Trophoblast cell (in vitro differentiated cells and primary cell): ENCODE data around the gene AKAP12. TPM values are rescaled to one million over a fixed set of nuclear protein-coding genes. Genes with fewer than 3 reads are reported as not detected.
A peak's percentile ranks its signal among the peaks of the same experiment; 100 is the strongest.

Source experiments
- DNase-seq, 2 donors: peaks; one replicate each; pipeline ENCODE4 v3.0.0-alpha.2; 2016
- H2AFZ ChIP-seq: 2 replicates; pipeline ENCODE4 v1.6.1; 2013; ENCODE audit warnings: low read length, moderate library complexity, mild to moderate bottlenecking; ENCODE audit not compliant: insufficient read depth, poor library complexity
- H2AK5ac ChIP-seq: 2 replicates; pipeline ENCODE4 v1.6.1; 2013; ENCODE audit warnings: mild to moderate bottlenecking, low read length
- H2BK120ac ChIP-seq: 2 replicates; pipeline ENCODE4 v1.6.1; 2013; ENCODE audit warnings: low read length, mild to moderate bottlenecking, moderate library complexity; ENCODE audit not compliant: insufficient read depth, poor library complexity
- H2BK12ac ChIP-seq: 2 replicates; pipeline ENCODE4 v1.6.1; 2013; ENCODE audit warnings: mild to moderate bottlenecking, low read length, moderate library complexity
- H2BK5ac ChIP-seq: 2 replicates; pipeline ENCODE4 v1.6.1; 2013; ENCODE audit warnings: low read length, low read depth, moderate library complexity, mild to moderate bottlenecking; ENCODE audit not compliant: poor library complexity
- H3K14ac ChIP-seq: 2 replicates; pipeline ENCODE4 v1.6.1; 2013; ENCODE audit warnings: mild to moderate bottlenecking, low read length
- H3K18ac ChIP-seq: 2 replicates; pipeline ENCODE4 v1.6.1; 2013; ENCODE audit warnings: mild to moderate bottlenecking, low read length
- H3K23ac ChIP-seq: 2 replicates; pipeline ENCODE4 v1.6.1; 2013; ENCODE audit warnings: low read length
- H3K27ac ChIP-seq: 2 replicates; pipeline ENCODE4 v1.5.1; 2013; ENCODE audit warnings: low read depth, mild to moderate bottlenecking, inconsistent platforms, low read length, moderate library complexity
- H3K27me3 ChIP-seq: 2 replicates; pipeline ENCODE4 v1.6.1; 2013; ENCODE audit warnings: inconsistent platforms, mild to moderate bottlenecking, low read length, moderate library complexity; ENCODE audit not compliant: insufficient read depth
- H3K36me3 ChIP-seq, 2 experiments: 1 replicate in 1 of 2; 2 replicates in 1 of 2; pipeline ENCODE4 v1.6.1; 2013; ENCODE audit warnings: low read length in 2 of 2, mild to moderate bottlenecking in 2 of 2, moderate library complexity in 1 of 2; ENCODE audit not compliant: insufficient read depth in 2 of 2, control insufficient read depth in 1 of 2
- H3K4ac ChIP-seq: 2 replicates; pipeline ENCODE4 v1.6.1; 2013; ENCODE audit warnings: low read depth, mild to moderate bottlenecking, low read length, moderate library complexity
- H3K4me1 ChIP-seq, 2 experiments: 1 replicate in 1 of 2; 2 replicates in 1 of 2; pipeline ENCODE4 v1.6.1; 2013; ENCODE audit warnings: low read length in 2 of 2, mild to moderate bottlenecking in 2 of 2, moderate library complexity in 1 of 2; ENCODE audit not compliant: insufficient read depth in 2 of 2, control insufficient read depth in 1 of 2
- H3K4me2 ChIP-seq: 2 replicates; pipeline ENCODE4 v1.6.1; 2013; ENCODE audit warnings: inconsistent platforms, mild to moderate bottlenecking, low read length, moderate library complexity
- H3K4me3 ChIP-seq: 2 replicates; pipeline ENCODE4 v1.5.1; 2013; ENCODE audit warnings: mild to moderate bottlenecking, low read depth, low read length, inconsistent platforms
- H3K79me1 ChIP-seq: one replicate; pipeline ENCODE4 v1.6.1; 2013; ENCODE audit warnings: low read length
- H3K79me2 ChIP-seq: 2 replicates; pipeline ENCODE4 v1.6.1; 2013; ENCODE audit warnings: low read length, mild to moderate bottlenecking; ENCODE audit not compliant: control insufficient read depth, insufficient read depth, poor library complexity
- H3K9ac ChIP-seq: 2 replicates; pipeline ENCODE4 v1.6.1; 2013; ENCODE audit warnings: mild to moderate bottlenecking, low read length
- H3K9me3 ChIP-seq: 2 replicates; pipeline ENCODE4 v1.6.1; 2013; ENCODE audit warnings: low read depth, mild to moderate bottlenecking, control low read depth, inconsistent platforms, low read length; ENCODE audit not compliant: insufficient read depth
- H4K12ac ChIP-seq: 2 replicates; pipeline ENCODE4 v1.6.1; 2013; ENCODE audit warnings: low read depth, mild to moderate bottlenecking, low read length, moderate library complexity
- H4K8ac ChIP-seq: 2 replicates; pipeline ENCODE4 v1.6.1; 2013; ENCODE audit warnings: low read depth, mild to moderate bottlenecking, low read length, moderate library complexity
- H4K91ac ChIP-seq: one replicate; pipeline ENCODE4 v1.6.1; 2013; ENCODE audit warnings: low read depth, mild to moderate bottlenecking, low read length, moderate library complexity
- WGBS: extraction: QIAGEN DNeasy Blood & Tissue Kit; methylation state at CpG from one replicate; pipeline ENCODE4 v1.1.7; 2013; ENCODE audit warnings: missing lambda C conversion rate; ENCODE audit not compliant: insufficient read length, insufficient coverage; ENCODE audit errors: extremely low coverage; 5-methylcytosine and 5-hydroxymethylcytosine counted together
- polyA plus RNA-seq: library from polyadenylated mRNA; stranded (reverse); fragments of 200-250 nt; gene quantifications from 2 replicates; pipeline ENCODE4 v1.2.3, GENCODE V29; 2013

Gene AKAP12, protein sequence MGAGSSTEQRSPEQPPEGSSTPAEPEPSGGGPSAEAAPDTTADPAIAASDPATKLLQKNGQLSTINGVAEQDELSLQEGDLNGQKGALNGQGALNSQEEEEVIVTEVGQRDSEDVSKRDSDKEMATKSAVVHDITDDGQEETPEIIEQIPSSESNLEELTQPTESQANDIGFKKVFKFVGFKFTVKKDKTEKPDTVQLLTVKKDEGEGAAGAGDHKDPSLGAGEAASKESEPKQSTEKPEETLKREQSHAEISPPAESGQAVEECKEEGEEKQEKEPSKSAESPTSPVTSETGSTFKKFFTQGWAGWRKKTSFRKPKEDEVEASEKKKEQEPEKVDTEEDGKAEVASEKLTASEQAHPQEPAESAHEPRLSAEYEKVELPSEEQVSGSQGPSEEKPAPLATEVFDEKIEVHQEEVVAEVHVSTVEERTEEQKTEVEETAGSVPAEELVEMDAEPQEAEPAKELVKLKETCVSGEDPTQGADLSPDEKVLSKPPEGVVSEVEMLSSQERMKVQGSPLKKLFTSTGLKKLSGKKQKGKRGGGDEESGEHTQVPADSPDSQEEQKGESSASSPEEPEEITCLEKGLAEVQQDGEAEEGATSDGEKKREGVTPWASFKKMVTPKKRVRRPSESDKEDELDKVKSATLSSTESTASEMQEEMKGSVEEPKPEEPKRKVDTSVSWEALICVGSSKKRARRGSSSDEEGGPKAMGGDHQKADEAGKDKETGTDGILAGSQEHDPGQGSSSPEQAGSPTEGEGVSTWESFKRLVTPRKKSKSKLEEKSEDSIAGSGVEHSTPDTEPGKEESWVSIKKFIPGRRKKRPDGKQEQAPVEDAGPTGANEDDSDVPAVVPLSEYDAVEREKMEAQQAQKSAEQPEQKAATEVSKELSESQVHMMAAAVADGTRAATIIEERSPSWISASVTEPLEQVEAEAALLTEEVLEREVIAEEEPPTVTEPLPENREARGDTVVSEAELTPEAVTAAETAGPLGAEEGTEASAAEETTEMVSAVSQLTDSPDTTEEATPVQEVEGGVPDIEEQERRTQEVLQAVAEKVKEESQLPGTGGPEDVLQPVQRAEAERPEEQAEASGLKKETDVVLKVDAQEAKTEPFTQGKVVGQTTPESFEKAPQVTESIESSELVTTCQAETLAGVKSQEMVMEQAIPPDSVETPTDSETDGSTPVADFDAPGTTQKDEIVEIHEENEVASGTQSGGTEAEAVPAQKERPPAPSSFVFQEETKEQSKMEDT (N-terminal part only)
- 30.2 and 30.9 TPM in 2 replicates for polyA plus RNA-seq

GRCh38 chr6:151239603-151240035 is at the start of gene AKAP12:
AKAP12 (plus strand) TSS chr6:151239967; CDS start chr6:151240563, 596 bp downstream.
- H2AK5ac ChIP-seq, result peak within 1 kb of the TSS; percentile 14
- H3K27me3 ChIP-seq, result no peaks in the 10 kb centered on the region
- no CpG with 5 or more reads among the region's 23 CpGs for WGBS
- H2BK5ac ChIP-seq, result peak within 1 kb of the TSS; percentile 75
- peaks cover 3 to 7% of the 10 kb centered on the region in 2 experiments for H3K4me1 ChIP-seq
- H4K91ac ChIP-seq, result peak within 1 kb of the TSS; percentile 84
- H2BK12ac ChIP-seq, result peak within 1 kb of the TSS; percentile 59
- H3K4me2 ChIP-seq, result peak within 1 kb of the TSS; percentile 93
- peaks cover 11% of the 10 kb centered on the region for H3K79me1 ChIP-seq
- peak within 1 kb of the TSS; percentile 90 for H2BK120ac ChIP-seq
- peak within 1 kb of the TSS; percentile 59 for H3K27ac ChIP-seq
- DNase-seq, result no peak
- H3K4ac ChIP-seq, result peak within 1 kb of the TSS; percentile 67
- peak within 1 kb of the TSS; percentile 86 for H3K14ac ChIP-seq
- H3K79me2 ChIP-seq, result peaks cover 12% of the 10 kb centered on the region
- H3K18ac ChIP-seq, result peak within 1 kb of the TSS; percentile 75
- peak within 1 kb of the TSS; percentile 81 for H3K9ac ChIP-seq
- H2AFZ ChIP-seq, result peak within 1 kb of the TSS; percentile 91
- no peak within 1 kb of the TSS for H3K23ac ChIP-seq
- H3K9me3 ChIP-seq, result no peaks in the 10 kb centered on the region
- H3K4me3 ChIP-seq, result peak within 1 kb of the TSS; percentile 89
- H4K8ac ChIP-seq, result peak within 1 kb of the TSS; percentile 76
- H3K36me3 ChIP-seq, result no peaks in the 10 kb centered on the region
- peak within 1 kb of the TSS; percentile 16 for H4K12ac ChIP-seq

DNA sequence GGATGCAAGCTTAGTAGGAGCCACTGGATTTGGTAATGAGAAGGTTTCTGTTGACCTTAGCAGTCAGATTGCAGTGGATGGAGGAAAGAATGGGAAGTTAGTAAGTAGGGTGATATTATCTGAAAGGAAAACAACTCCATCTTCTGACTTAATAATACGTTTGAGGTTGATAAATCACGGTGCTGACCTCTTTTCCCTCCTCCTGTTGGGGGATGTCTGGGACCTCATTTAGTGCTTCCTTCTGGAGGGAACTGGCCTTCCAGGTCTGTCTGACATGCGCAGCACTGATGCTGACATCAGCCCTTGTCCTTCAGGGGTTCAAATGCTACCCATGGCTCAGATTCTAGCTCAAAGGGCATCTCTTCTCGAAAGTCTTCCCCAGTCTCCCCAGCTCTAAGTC is 48.2 kb upstream of the AKAP12 start:
- H2BK120ac ChIP-seq, result no peak overlapping the region
- H3K4me2 ChIP-seq, result no peak overlapping the region
- no peak overlapping the region for H3K23ac ChIP-seq
- no peak overlapping the region for H3K4me3 ChIP-seq
- no peak overlapping the region for H3K9ac ChIP-seq
- H3K79me2 ChIP-seq, result no peaks in the 10 kb centered on the region
- no peak overlapping the region for H2AK5ac ChIP-seq
- WGBS, result no CpG with 5 or more reads among the region's 4 CpGs
- H3K4me1 ChIP-seq, result peaks cover 0 to 3% of the 10 kb centered on the region in 2 experiments
- H3K18ac ChIP-seq, result no peak overlapping the region
- H3K79me1 ChIP-seq, result no peaks in the 10 kb centered on the region
- no peak overlapping the region for H2BK5ac ChIP-seq
- H4K91ac ChIP-seq, result no peak overlapping the region
- no peak overlapping the region for H2AFZ ChIP-seq
- DNase-seq, result no peak
- H4K12ac ChIP-seq, result no peak overlapping the region
- no peak overlapping the region for H3K4ac ChIP-seq
- H3K9me3 ChIP-seq, result no peaks in the 10 kb centered on the region
- no peak overlapping the region for H3K14ac ChIP-seq
- no peak overlapping the region for H2BK12ac ChIP-seq
- H3K27ac ChIP-seq, result no peak overlapping the region
- no peaks in the 10 kb centered on the region for H3K36me3 ChIP-seq
- no peaks in the 10 kb centered on the region for H3K27me3 ChIP-seq
- no peak overlapping the region for H4K8ac ChIP-seq

- H3K79me1 ChIP-seq, result no peaks in the 10 kb centered on the region
- no peak overlapping the region for H4K12ac ChIP-seq
- no peak overlapping the region for H2AK5ac ChIP-seq
- no peak overlapping the region for H3K18ac ChIP-seq
- peaks cover 0 to 3% of the 10 kb centered on the region in 2 experiments for H3K4me1 ChIP-seq
- no CpG with 5 or more reads among the region's 1 CpG for WGBS
- H3K4ac ChIP-seq, result no peak overlapping the region
- H3K36me3 ChIP-seq, result no peaks in the 10 kb centered on the region
- no peak overlapping the region for H3K4me3 ChIP-seq
- H2BK12ac ChIP-seq, result no peak overlapping the region
- no peak overlapping the region for H3K23ac ChIP-seq
- H3K9ac ChIP-seq, result no peak overlapping the region
- H3K14ac ChIP-seq, result no peak overlapping the region
- H3K79me2 ChIP-seq, result no peaks in the 10 kb centered on the region
- no peaks in the 10 kb centered on the region for H3K27me3 ChIP-seq
- H4K91ac ChIP-seq, result no peak overlapping the region
- H4K8ac ChIP-seq, result no peak overlapping the region
- no peak overlapping the region for H3K27ac ChIP-seq
- DNase-seq, result peak; percentile 33 to 59
- H2BK120ac ChIP-seq, result no peak overlapping the region
- no peak overlapping the region for H3K4me2 ChIP-seq
- H2BK5ac ChIP-seq, result no peak overlapping the region
- H2AFZ ChIP-seq, result no peak overlapping the region
- H3K9me3 ChIP-seq, result no peaks in the 10 kb centered on the region
Measured at GRCh38 chr6:151196555-151196954, 43.2 kb upstream of the AKAP12 start.

DNA sequence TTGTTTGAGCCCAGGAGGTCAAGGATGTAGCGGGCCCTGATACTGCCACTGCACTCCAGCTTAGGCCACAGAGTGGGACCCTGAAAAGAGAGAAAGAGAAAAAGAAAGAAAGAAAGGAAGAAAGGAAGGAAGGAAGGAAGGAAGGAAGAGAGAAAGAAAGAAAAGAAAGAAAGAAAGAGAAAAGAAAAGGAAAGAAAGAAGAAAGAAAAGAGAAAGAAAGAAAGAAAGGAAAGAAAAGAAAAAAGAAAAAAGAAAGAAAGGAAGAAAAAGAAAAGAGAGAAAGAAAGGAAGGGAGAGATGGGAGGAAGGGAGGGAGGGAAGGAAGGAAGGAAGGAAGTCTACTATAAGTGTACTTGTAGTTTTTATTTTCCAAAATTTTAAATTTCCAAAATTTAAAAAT is 42.2 kb upstream of the AKAP12 start:
- H3K79me2 ChIP-seq, result no peaks in the 10 kb centered on the region
- no peak overlapping the region for H3K9ac ChIP-seq
- H3K18ac ChIP-seq, result no peak overlapping the region
- WGBS, result no CpG with 5 or more reads among the region's 1 CpG
- H3K4me2 ChIP-seq, result no peak overlapping the region
- no peak for DNase-seq
- H3K9me3 ChIP-seq, result no peaks in the 10 kb centered on the region
- H4K8ac ChIP-seq, result no peak overlapping the region
- H3K14ac ChIP-seq, result no peak overlapping the region
- H4K12ac ChIP-seq, result no peak overlapping the region
- H3K36me3 ChIP-seq, result no peaks in the 10 kb centered on the region
- no peak overlapping the region for H2BK12ac ChIP-seq
- no peak overlapping the region for H4K91ac ChIP-seq
- H2BK5ac ChIP-seq, result no peak overlapping the region
- H2BK120ac ChIP-seq, result no peak overlapping the region
- H3K79me1 ChIP-seq, result no peaks in the 10 kb centered on the region
- no peak overlapping the region for H3K4ac ChIP-seq
- no peak overlapping the region for H3K4me3 ChIP-seq
- no peak overlapping the region for H2AK5ac ChIP-seq
- H3K27me3 ChIP-seq, result no peaks in the 10 kb centered on the region
- H3K27ac ChIP-seq, result no peak overlapping the region
- H2AFZ ChIP-seq, result no peak overlapping the region
- H3K4me1 ChIP-seq, result peaks cover 0 to 3% of the 10 kb centered on the region in 2 experiments
- no peak overlapping the region for H3K23ac ChIP-seq
